ENCODE measurements around the gene PRKN. TPM values are rescaled to one million over a fixed set of nuclear protein-coding genes. Genes with fewer than 3 reads are reported as not detected.

PRKN gene
- total RNA-seq, 1 experiment from 2014 or later, result not detected

DNA sequence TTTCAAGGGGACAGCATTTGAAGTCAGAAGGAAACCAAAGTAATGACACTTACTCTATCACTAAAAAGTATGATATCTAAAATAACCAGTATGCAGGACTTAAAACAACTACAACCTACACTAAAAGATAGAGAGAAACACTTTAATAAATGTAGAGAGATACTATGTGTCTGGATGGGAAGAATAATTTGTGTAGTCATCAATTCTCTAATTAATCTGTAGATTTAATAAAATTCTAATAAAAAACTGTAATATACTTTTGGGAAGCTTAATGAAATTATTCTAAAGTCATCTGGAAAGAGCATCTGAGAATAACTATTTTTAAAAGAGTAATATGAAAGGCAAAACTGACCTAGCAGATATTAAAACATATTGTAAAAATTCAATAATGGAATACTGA lies 52.1 kb downstream of the PRKN start:
- DNase-seq (ENCODE audit: low read depth), result no peak

DNA sequence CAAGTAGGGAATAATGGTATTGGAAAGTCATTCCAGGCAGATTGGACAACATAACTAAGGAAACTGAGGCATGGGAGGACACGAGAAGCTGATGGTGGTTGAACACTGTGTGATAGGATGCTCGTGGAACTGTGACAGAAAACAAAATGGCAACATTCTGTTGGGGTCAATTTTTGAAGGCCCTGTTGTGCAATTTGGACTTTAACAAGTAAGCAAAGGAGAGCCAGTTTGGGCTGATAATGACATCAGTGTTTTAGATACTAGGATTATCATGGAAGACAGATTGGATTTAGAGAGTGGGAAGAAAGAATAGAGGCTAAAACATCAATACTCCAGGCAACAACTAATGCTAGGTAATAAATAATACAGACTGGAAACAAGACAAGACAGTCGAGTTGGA lies 53.1 kb downstream of the PRKN start:
- no peak for DNase-seq (ENCODE audit: low read depth)

DNA sequence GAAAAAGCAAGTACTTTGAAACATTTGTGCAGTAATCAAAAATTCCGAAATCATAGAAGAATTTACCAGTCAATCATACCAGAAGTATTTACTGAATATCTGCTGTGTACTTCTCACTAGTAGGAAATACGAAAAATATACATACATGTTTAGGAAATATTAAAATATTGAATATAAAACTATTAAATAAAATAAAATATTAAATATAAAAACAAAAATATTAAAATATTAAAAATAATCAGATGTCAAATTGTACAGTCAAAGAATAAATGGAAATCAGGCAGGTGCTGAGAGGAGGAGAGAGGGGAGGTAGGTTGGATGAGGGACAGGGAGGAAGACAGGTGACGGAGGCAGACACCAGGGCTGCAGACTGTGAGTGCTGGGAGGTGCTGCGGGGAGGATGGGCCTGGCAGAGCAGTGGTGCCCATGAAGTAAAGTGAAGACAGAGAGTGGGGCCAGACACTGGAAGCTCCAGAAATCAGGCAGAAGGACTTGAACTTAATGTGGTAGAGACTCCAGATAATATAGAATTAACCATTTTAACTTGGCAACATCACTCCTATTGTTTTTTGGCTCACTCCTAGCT lies 55.9 kb downstream of the PRKN start:
- DNase-seq (ENCODE audit: low read depth), result no peak

DNA sequence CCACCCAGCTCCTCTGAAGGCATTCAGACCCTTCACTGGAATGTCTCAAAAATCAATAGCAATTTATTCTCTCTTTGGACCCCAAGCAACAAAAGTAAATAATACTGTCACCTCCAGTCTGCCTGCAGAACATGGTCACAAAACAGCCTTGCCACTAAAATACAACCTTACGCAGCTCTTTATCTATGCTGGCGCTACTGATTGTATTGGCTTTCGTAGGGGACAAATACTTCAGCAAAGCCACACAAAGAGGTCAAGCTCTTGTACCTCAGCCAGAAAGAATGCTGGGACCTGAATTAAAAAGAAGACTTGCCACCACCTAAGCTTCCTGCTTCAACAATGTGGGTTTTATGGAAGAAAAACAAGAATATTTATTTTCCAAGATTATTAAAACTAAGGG lies 57.2 kb downstream of the PRKN start:
- no peak for DNase-seq (ENCODE audit: low read depth)

DNA sequence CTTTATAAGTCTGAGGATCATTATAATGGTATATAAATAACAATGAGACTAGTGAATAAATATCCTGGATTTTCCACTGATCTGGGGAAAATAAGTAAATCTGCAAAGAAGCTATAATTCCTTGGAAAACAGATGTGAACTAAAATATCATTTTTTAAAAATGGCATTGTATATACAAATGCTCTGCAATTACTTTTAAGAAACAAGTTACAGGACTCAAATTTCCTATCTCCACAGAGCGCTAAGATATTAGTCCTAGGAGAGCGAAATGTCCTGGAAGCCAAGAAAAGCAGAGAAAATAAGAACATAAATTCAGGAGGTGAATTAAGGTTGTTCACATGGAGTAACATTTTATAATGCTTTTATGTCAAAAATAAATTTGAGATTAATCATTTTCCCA lies 61.3 kb downstream of the PRKN start:
- DNase-seq (ENCODE audit: low read depth), result no peak

DNA sequence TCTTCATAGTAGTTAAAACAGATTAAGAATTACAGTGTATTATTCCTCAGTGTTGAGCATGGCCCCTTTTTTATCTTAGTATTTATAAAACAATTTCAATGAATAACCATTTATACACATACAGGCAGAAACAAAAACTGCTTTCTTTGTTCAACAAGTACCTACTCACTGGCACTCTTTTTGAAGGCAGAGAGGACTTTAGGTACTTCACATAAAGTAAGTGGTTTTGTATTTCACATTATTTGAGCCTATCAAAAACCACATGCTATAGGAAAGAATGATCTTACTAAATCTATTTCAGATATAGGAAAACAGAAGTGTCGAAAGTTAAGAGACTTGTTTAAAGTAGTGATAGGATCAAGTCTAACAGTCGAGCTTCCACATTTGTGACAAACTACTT lies 73.8 kb downstream of the PRKN start:
- DNase-seq (ENCODE audit: low read depth), result no peak

DNA sequence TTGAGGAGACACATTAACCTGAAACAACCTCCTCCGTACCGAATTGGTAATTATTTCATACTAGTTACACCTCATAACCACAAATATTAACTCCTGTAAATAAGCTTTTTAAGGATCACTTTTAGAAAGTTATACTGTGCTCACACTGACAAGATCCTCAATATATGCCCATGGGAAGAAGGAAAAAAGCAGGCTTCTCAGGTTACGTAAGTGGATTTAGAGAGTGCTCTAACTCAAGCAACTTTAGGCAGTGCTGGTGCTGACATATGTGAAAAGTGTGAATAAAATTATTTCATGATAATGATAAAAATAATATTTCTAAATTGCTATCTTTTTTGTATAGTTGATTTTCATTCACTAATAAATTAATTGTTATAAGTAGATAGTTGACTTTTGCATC lies 76.1 kb downstream of the PRKN start:
- no peak for DNase-seq (ENCODE audit: low read depth)

DNA sequence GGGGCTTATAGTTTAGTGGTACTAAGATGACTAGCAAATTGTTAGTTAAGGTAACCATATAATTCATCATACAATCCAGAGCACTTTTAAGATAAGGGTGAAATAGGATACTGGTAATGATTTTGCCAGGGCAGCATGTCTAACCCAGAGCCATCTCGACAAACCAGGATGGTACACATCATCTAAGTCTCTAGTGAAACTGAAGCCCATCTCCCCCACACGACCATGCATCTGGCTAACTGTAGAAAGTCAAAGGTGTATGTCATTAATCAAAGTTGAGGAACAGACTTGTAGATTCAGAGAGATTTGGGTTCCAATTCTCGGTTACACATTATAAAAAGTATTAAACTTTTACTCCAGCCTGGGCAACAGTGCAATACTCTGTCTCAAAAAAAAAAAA lies 78.3 kb downstream of the PRKN start:
- no peak for DNase-seq (ENCODE audit: low read depth)

DNA sequence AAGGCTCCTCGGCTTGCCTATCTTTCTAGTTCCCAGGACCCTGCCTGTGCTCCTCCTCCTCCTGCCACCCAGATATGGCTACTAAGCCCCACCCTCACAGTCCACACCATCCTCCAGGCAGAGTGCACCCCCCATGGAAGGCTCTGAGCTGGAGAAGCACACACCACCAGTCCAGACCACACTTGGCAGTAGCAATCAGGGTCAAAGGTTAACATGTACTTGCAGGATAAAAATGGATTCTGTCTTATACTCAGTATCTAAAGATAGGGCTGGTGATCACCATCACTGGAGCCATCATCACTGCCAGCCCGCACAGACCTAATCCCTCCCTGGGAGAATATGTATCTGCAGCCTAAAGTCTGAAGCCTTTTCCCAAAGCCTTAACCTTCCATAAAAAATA lies 83.4 kb downstream of the PRKN start:
- DNase-seq (ENCODE audit: low read depth), result no peak

DNA sequence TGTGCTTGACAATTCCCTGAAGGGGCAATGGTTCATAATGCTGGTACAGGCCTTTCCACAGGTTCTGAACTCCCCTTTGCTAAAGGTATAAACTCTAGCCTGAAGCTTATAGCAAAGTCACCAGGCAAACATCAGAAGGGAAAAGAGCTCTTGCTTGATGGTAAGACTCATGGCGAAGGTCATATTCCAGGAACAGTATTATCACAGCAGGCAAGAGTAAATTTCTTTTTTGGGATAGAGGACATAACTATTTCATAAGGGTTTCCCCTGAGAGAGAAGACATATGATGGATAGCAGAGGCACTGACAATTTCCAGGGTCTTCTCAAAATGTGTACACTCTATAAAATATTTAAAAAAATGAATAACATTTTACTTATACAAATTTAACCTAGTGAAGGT lies 86.8 kb downstream of the PRKN start:
- no peak for DNase-seq (ENCODE audit: low read depth)

DNA sequence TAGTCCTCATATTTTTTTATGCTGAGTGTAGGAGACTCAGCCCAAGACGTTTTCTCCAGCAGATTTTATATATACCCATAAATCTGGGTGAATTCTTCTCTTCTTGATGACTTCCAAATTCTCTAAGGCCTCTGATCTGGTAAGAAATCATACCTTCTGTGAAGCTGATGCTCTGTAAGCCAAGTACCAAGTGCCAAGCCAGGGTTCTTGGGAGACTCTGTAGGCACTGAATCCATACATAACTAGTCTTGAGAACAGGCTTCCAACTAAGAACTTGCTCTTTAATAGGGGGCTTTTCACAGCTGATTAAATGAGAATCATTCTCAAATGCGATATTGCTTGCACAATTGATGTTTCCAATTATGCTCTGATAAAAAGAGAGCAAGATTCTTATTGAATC lies 87.6 kb downstream of the PRKN start:
- DNase-seq (ENCODE audit: low read depth), result no peak

DNA sequence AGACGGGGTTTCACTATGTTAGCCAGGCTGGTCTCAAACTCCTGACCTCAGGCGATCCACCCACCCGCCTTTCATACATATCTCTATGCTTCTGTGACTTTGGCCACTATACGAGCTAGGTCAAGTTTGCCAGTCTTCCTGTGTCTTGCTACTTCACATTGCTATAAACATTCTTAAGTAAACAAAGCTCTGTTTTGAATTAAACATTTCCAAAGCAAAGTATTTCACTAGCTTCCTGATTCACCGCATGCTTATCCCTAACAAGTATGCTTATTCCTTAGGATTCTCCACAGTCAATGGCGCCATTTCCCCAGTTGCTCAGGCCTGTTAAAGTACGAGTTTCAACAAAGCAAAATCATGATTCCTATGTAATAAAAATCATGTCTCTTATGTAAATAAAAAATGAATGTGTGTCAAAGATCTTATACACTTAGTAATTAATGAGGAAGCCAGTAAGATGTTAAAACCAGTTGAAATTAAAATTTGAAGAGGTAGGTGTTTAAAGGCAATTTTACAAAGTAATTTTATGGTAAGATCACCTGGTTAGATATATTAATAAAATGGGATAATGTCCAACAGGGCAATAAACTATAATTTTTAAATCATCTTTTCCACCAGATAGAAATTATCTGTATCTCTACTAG lies 88.5 kb downstream of the PRKN start:
- no peak for DNase-seq (ENCODE audit: low read depth)

DNA sequence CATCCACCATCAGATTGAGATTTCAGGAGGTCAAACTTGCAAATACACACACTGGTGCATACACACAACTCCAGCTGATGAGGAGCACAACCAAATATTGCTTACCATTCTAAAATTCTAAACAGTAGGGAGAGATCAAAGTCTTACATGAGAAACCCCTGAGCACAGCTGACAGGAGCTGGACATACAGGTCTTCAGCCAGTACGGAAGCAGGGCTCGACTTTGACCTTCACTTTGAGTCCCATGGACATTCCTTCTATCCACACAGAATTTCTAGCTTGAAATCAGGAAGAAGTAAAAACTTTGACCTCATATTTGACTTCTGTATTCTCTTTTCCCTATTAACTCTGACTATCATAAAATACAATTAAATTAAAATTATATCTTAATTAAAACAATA lies 90.2 kb downstream of the PRKN start:
- DNase-seq (ENCODE audit: low read depth), result no peak

DNA sequence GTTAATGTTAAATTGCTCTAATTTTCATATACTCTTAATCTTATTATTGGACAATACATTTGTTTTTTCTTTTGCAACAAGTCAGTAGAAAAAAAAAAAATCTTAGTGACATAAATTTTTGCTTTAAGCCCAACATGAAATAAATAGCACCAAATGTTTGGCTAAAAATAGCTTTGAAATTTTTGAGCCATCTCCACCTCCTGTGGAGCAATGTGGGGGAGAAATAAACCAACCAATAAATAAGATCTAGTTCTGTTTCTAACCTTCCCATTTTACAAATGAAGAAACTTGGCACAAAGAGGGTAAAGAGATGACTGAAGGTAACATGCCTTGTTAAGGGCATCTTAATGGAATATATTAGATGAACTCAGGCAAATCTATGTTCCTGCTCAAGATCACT lies 91.4 kb downstream of the PRKN start:
- DNase-seq (ENCODE audit: low read depth), result no peak

DNA sequence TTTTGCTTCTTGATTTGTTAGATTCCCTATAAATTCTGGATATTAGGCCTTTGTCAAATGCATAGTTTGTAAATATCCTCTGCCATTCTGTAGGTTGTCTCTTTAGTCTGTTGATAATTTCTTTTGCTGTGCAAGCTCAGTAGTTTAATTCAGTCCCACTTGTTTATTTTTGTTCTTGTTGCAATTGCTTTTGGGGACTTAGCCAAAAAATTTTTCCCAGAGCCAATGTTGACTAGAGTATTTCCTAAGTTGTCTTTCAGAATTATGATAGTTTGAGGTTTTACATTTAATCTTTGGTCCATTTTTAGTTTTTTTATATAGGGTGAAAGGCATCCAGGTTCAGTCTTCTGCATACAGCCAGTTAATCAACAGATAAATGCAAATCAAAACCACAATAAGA lies 96.0 kb downstream of the PRKN start:
- DNase-seq (ENCODE audit: low read depth), result no peak

DNA sequence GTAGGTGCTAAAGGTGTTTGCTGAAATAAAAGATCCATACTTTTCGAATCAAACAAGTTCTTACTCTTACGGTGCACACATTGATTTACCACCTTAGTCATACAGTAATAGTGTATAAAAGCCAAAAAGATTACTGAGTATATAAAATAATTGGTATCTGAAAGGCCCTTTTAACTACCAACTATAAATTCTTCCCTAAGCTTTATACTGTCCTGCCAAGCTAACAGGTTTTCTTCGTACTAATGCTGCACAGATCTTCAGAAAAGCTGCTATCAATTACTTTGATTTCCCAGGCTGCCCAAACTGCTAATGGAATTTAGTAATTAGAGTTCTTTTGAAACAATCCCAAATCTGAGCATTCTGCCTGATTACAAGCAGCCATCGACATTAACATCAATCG lies 97.5 kb downstream of the PRKN start:
- DNase-seq (ENCODE audit: low read depth), result no peak

DNA sequence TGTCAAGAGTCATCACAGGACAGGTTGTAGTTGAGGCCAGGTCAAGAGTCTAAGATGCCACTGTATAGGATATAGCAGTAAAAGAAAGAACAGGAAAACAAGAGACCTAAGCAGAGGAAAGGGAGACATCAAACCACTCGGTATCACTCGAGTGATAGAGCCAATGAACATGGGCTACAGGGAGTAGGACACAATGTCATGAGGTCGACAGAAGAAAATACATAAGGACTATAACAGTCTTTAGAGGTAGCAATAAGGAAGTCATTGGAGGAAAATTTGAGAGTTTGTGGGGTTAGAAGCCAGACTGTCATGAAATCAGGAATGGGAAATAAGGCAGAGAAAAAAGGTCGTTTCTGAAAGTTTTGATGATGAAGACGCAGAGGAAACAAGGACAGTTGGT lies 99.7 kb downstream of the PRKN start:
- DNase-seq (ENCODE audit: low read depth), result no peak

DNA sequence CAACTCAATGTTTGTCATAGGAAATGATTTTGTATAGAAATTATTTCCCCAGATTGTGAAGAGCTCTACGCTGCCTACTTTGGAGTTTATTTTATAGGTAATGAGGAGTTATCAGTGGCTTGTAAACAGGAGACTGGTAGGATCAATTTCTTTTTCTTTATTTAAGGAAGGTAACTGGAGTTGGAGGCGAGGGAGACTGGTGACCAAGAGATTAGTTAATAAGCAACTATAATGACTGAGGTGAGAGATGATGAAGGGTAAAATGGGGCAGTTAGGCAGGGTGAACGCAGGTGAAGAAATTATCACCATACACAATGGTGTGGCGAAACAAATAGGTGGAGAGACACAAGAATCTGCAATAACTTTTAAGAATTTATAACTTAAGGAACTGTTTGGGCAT lies 100.2 kb downstream of the PRKN start:
- no peak for DNase-seq (ENCODE audit: low read depth)

DNA sequence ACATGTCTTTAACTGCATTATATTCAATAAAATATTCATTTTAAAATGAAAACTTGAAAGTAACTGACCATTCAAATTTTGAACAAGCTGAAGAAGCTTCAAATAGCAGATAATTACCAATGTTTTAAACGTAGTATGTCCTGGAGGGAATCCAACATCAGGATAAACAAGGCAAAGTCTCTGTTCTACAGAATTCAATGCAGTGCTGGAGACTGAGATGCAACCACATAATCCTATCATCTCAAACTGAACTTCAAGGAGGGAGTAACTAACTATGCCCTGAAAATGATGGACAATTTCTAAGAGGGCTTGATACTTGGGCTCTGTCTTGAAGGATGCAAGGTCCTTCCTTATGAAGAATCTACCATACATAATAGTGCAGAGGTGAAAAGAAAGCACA lies 100.7 kb downstream of the PRKN start:
- no peak for DNase-seq (ENCODE audit: low read depth)

DNA sequence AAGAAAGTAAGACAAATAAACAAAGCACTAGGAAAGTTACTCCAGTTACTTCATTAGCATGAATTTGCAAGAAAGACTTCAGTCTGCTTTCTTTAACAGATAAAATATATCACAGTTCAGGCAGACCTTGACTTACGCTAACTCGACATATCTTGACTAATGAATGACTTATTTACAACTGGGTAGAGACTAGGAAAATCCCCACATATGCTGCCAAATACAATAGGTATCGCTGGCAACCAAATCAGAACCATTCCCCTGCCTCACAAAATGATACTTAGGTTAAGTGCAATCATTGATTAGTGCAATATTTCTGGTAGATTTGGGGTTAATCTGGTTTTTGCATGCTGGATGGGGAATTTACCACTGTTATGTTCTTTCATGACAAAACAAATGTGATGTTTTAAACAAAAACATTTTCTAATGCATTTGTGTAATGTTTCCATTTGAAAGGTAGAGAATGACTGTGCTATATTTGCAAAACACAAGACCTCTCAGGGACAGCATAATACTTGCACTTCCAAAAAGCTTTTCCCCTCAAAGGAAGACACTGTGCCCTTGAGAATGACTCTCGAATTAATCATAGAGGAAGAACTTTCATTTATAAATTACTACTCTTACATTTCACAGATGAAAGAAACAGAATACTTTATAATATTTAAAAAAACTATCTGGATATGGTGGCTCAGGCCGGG lies 101.6 kb downstream of the PRKN start:
- DNase-seq (ENCODE audit: low read depth), result no peak

DNA sequence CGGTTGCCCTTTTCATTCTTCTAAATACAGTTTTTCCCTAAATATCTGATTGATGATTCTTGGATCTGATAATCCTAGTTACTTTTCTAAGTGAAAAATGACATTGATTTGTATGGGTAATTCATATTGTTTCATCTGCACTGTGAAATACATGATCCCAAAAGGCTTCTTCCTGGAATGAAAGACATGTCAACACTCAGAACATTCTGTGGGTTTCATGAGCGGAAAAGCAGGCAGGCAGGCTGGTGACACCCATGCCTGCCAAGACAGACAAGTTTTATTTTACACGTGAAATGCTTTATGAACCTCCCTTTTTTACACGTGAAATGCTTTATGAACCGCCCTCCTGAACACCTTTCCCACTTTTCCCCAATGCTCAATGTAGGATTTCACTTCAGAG lies 105.0 kb downstream of the PRKN start:
- no peak for DNase-seq (ENCODE audit: low read depth)

DNA sequence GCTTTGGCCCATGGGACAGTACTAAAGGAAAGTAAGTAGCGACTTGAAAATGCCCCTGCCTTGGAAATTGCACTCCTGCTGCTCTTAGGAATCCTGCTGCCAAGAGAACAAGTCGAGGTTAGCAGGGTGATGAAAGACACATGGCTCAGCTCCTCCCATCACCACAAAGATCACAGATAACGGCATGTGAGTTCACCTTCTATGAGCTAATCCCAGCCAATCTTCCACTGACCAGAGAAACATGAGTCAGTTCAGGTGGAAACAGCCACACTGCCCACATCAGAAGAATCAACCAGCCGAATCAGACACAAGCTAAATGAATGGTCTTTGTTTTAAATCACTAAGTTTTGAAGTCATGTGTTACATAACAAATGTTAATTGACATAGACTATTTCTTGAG lies 106.3 kb downstream of the PRKN start:
- DNase-seq (ENCODE audit: low read depth), result peak; percentile 4

DNA sequence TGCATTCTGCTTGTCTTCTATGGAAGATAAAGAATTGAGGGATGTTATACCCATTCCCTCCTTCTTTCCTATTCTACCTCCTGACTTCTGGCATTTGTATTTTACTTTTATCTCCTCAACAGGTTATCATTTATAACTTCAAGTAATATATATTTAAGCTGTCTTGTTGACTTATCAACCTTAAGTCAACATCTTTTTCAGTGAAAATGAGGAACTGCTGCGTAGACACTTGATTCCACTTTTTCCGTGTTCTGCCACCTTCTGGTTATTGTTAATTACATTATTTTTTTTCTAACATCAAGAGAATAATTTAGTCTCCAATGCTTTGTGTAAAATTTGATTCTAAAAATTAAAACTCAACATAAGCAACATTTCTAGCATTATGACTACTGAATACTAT lies 107.5 kb downstream of the PRKN start:
- DNase-seq (ENCODE audit: low read depth), result no peak
